UCSD-AML1 (cell line): ENCODE data around the gene NUMA1.

Experiments
- DNase-seq: peaks from one replicate; lab custom pipeline; 2025; ENCODE audit not compliant: unreplicated experiment; lab: John Stamatoyannopoulos, UW

Gene NUMA1

DNA sequence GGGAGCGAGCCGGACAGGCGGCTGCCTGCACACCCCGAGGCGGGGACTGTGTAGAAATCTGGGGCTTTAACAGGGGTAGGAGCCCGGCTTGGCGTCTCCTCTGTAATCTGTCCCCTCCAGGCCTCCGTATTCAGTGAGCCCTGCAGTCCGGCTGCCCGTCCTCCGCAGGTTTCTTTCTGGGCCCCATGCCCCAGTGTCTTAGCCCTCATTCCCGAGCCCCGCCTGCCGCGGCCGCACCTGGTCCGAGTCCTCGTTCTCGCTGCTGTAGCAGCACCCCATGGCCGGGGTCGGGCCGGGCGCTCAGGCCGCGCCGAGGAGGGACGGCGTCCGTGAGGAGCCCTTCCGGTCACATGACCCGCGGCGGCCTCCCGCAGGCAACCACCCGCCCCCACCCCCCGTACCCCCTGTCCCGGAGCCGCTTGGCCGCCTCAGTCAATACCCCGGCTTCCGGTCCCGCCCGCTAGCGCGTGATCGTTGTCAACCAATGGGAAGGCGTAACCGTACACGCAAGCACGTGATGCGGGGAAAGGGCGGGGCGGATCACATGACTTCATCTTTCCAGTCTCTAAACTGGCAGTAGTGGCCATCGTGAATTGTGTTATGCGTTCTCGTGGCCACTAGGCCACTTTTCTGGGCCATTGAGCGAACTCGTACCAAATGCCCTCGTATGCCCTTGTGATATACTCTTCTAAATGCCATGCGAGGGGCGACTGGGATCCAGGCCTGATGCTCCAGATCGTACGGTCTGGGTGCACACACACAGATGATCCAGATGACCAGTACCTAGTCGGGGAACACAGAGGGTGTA lies 22.8 kb upstream of the NUMA1 start, which contains the start of gene LAMTOR1:
TSS of gene LAMTOR1 (minus strand) at position 352 of the 808 bp plus-strand sequence. CDS start at position 279, 73 bp downstream.
- peak; percentile 99 for DNase-seq

DNA sequence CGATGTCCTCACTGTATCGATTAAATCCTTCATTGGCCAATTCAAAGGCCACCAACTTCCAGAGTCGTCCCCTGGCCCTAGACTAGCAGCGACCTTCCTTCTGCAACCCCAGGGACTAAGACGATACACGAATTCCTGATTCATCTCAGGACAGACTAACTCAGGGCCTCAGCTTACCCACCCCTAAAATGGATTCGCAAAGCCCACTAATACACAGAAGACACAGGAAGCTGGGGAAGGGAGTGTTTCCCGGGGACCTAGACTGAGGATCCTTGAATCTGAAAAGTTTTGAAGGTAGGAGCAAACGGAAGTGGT lies 22.2 kb upstream of the NUMA1 start:
- DNase-seq = no peak

DNA sequence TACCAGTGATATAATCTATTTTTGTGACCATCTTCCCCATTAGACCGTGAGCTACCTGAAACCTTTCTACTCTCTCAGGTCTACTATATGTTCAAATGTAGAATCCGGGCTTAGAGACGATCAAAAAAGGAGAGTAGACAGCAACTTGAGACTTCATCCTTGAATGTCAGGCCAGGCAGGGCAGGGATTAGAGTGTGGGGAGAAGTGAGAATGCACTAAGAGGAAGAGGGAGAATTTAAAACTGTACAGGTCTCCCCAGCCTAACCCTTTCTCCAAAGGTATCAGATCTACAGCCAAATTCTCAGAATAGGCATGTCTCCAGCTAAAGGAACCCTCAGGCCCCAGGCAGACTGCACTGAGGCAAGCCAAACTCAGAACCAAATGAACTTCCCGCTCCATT lies 21.8 kb upstream of the NUMA1 start:
- no peak for DNase-seq

DNA sequence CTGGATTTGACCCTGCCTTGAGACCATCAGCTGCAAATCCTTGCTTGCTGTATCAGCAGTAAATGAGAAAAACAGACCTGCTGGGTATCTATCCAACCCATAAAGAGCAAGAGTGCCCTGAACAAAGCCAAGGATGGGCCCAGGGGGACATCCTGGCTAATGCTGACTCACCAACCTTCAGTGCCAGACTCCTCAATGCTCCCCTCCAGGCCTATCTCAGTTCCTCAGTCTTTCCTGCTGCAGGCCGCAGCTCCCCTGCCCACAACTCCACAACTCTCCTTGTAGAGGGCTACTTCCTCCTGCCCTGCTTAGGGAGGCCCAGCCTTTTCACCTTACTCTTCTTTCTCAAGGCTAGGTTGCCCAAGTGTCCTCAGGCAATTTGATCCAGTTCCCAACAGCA lies 20.1 kb upstream of the NUMA1 start:
- DNase-seq = peak; percentile 89

DNA sequence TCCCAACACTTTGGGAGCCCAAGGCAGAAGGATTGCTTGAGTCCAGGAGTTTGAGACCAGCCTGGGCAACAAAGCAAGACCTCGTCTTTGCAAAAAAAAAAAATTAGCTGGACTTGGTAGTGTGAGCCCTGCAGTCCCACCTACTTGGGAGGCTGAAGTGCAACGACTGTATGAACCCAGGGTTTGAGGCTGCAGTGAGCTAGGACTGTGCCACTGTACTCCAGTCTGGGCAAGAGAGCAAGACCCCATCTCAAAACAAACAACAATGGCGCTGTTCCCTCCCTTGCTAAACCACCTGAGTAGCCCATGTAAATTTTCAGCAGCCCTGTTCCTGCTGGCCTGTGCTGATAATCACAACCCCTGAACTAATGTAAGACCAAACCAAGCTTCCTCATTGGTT lies 19.7 kb upstream of the NUMA1 start:
- DNase-seq = no peak

DNA sequence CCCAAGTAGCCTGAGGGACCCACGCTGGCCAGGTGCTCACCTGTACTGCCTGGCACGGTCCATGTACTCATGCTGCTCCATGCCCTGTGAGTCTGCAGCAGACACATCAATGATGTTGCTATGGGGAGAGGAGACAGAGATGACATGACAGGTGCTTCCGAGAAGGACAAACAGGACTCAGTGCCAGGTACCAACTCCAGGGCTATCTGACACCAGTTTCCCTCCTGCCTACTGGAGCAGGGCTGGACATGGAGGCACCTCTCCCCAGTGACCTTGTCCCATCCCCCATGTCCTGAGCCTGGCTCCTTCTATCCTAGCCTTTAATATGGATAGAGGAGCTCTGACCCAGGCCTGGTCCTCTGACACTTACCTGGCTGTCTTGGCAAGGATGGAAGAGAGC lies 18.4 kb upstream of the NUMA1 start:
- DNase-seq = no peak

DNA sequence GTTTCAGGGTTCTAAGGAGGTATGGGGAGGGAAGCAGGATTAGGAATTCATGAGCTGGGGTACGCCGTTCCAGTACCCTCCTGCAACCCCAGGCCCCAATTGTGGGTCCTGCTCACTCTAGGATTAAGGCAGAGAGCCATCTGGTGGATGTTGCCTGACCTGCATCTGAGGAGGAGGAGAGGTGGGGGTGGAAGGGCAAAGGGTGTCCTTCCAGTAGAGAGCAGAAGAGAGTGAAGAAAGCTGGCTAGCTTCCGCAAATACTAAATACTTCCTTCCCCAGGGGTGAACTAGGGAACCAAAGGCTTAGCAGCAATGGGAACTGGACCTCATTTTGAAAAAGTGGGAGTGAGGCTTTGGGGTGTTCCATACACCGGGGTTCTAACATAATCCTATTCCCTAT lies 10.9 kb upstream of the NUMA1 start:
- DNase-seq = peak; percentile 78

DNA sequence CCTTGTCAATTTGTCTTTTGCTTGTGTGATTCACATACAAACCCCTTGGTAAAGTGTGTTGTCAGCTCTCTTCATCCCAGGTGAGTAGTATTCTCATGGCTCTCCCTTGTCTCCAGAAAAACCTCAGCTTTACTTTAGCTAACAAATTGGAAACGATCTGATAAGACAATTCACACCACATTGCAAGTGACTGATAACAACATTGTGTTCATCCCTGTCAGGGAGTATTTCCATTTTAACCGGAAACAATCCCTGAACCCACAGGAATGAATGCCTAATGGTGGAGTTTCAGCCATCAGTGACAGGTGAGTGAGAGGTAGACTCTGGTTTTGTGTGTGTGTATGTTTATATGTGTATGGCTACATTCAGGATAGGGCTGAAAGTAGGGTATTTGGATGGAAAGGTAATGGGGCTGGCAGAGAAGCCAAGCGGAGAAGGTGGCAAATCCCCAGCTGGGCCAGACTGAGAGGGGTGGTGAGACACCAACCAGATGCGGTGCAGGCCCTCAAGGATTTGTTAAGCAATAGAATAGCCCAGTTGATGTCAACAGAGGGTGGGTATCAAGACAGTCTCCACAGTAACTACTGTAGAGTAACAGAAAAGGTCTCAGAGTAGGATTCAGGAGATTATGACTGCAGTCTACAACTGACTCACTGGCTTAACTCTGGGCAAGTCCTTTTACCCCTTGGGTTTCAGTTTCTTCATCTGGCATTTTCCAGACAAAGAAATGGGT lies 7.9 kb upstream of the NUMA1 start:
- no peak for DNase-seq

DNA sequence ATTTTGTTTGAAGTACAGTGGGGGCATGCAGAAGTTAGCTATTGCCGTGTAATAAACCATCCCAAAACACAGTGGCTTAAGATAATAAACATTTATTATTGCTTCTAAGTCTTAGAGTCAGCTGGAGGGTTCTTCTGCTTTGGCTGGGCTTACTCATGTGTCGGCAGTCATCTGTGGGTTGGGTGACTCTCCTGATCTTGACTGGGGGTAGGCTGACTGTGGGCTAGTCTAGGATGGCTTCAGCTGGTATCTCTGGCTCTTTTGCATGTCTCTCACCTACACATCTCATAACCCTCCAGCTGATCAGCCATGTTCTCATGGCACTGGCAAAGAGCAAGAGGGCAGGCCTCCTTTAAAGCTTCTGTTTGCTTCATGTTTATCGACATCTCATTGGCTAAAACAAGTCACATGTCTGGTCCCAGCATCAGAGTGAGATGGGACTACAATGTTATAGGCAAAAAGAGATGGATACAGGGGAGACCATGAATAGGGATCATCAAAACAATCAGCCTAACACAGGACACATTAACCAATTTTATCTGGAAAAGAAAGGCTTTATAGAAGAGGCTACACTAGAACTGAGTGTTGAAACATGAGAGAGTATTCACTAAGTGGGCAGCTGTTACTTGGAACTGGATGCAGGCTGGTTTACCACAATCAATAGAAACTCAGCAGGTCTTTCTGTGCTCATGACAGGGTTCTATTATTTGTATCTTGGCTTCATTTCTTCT lies 5.4 kb upstream of the NUMA1 start:
- no peak for DNase-seq

DNA sequence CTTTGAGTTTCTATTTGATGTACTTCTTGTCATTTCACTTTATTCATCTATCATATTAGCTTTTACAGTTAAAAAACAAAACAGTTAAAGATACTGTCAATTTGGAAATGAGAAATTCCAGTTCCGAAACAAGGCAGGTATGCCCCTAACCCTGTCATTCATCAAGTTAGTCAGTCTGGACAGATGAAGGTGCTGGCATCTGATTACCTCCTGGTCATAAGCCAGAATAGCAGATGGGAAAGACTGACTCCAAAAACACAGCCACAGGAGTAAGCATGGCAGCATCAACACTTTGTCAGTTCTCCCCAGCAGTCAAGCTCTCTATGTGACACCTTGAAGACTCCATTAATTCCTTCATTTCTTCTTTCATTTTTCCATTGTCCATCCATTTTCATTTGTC lies 4.6 kb upstream of the NUMA1 start:
- DNase-seq = no peak

DNA sequence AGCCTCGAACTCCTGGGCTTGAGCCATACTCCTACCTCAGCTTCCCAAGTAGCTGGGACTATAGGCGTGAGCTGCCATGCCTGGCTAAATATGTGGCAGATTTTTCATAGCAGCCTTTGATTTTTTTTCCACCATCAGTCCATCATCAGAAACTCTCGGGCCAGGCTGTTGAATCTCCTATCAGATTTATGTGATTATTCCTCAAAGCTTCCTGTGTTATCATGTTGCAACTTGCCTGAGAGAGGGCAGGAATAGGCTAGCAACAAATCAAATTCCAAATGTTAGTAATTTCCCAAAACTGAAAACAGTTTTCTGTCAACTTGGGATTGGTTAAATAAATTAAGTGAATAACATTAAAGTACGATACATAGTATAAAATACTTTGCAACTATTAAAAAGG lies 3.7 kb upstream of the NUMA1 start:
- DNase-seq = no peak

DNA sequence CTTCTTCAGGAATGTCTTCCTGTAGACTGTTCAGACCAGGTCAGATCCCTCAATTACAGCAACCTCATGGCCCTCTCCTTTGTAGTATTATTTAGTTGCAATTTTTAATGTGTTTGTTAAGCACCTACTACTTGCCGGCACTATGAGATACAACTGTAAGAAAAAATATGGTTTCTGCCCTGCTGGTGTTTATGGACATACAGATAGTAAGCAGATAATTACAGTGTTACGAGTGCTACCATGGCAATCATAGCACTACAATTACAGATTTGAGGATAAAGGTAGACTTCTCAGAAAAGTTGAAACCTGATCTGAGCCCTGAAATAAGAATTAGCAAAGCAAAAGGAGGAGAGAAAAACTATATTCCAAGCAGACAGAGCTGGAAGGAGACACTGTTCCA lies 3.1 kb upstream of the NUMA1 start:
- DNase-seq = no peak

DNA sequence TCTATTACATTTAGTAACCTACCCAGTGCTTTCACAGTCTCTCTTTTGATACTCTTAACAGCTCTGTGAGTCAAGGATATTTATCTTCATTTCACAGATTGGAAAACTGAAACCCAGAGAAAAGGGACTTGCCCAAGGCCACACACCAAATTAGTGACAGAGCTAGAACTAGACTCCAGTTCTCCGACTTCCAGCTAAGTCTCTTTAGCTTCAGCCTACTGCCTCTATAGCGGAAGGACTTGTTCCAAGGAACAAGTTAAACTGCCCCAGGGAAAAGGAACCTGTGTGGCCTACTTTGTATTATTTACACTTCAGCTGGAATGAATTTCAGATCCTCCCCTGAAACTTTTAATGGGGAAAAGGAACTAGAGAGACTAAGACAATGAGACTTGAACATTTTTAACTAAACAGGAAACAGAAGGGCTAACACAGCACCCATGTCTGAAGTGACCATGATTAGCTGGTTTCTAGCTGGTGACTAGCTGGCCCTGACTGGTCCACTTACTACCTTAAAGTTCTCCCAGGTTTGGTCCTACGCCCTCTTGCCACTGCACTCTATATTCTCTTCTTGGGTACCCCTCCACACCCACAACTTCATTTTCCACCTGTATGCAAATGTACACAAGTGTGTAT lies 1.6 kb upstream of the NUMA1 start:
- no peak for DNase-seq

DNA sequence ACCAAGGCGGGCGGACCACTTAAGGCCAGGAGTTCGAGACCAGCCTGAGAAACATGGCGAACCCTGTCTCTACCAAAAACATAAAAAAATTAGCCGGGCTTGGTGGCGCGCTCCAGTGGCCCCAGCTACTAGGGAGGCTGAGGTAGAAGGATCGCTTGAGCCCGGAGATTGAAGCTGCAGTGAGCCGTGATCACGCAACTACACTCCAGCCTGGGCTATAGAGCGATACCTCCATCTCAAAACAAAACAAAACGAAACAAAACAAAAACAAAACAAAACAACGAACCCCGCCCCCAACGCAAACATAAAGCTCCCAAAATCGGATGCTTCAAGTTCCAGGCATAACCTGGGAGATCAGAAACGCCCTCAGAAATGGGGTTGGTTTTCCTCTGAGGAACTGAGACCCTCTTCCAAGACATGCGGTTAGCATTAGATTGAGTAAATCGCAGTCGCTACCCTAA lies 872 bp upstream of the NUMA1 start:
- no peak for DNase-seq

DNA sequence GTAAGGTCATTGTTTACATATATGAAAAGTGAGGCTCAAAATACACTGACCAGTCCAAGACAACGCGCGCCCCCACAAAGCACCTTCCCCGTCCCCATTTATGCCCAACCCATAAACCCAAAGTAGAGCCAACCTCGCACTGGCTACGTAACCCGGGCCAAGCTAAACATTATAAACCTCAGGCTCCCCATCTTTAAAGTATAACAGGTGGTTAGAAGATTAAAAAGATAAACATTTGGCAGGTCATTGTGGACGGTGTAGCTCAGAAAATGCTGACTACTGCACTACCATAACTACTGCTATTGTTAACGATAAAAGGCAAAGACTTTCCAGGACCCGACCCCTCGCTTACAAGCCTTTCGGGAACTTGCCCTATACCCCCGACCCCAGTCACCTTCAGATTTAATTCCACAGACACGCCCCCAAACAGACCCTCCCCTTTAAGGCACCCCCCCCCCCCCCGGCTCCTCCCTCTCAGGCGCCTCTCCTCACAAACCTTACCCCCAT lies 470 bp downstream of the NUMA1 start:
- no peak for DNase-seq

DNA sequence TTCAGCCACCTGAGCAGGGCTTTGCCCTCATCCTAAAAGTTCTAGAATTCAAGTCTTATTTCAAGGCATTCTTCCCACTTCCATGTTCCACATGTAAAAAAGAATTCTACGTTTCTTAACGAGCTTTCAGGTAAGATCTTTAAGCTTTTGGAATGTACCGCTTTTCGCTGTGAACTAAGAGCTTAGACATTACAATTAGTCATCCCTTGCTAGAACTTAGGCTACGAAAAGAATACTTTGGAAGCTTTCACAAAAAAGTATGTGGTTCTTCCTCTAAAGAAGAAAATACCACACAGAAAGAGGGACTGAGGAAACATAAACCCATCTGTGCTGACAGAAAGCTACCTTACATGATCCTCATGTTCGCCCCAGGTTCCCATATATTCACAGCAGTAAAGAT lies 1.9 kb downstream of the NUMA1 start:
- DNase-seq = no peak

DNA sequence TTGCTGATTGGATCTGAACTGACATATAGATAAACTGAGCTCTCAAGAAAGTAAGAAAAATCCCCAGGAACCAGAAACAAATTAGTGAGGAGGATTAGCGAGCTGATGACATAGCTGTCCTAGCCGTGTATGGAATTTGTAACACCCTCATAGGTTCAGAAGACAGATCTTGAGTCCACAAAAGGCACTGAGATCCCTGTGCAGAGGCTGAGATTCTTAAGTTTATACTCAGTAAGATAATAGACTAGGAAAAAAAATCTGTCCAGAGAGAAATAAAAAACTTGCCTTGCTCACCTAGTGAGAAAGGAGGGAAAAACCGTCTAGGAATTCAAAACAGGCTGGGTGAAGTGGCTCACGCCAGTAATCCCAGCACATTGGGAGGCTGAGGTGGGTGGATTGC lies 4.6 kb downstream of the NUMA1 start:
- no peak for DNase-seq

DNA sequence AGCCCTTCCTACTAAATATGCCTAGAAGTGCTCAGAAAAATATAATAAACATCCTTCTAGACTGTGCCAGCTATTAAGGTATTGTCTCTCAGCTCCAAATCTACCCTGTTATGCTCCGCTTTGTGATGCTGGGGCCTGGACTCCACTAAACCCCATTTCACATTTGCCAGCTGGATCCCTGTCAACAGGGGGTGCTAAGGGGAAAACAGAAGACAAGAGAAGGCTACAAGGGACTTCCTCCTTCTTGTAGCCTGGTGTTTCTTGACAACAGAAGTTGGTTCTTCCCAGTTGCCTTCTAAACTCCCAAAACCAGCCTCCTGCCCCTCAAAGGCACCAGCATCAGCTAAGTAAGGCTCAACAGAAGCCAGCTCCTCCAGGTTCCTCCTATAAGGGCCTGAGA lies 5.2 kb downstream of the NUMA1 start:
- peak; percentile 47 for DNase-seq

DNA sequence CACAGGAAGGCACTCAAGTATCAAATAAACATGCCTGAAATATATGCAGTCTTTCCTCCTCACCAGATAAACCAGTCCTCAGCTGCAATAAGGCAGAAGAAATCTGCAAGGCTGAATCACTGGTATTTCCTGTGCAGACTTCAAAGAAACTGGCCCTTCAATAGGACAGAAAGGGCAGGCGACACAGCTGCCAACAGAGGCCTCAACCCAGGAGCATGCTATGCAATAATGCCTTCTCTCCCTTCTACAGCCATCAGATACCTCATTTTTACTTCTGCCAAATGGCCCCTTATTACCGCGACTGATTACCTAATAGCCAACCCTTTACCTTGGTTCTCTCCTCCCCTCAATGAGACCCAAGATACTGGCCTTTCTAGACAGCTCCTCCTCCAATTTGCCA lies 8.0 kb downstream of the NUMA1 start:
- DNase-seq = no peak

DNA sequence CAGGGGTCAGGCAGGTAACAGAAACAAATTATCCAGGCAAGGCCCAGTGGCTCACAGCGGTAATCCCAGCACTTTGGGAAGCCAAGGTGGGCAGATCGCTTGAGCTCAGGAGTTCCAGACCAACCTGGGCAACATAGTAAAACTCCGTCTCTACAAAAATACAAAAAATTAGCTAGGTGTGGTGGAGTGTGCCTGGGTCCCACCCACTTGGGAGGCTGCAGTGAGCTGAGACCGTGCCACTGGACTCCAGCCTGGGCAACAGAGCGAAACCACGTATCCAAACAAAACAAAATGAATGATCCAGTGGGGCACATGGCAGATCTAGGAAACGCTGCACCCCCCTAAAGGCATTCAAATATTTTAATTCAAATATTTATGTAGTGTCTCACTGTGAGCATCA lies 9.9 kb downstream of the NUMA1 start:
- no peak for DNase-seq

DNA sequence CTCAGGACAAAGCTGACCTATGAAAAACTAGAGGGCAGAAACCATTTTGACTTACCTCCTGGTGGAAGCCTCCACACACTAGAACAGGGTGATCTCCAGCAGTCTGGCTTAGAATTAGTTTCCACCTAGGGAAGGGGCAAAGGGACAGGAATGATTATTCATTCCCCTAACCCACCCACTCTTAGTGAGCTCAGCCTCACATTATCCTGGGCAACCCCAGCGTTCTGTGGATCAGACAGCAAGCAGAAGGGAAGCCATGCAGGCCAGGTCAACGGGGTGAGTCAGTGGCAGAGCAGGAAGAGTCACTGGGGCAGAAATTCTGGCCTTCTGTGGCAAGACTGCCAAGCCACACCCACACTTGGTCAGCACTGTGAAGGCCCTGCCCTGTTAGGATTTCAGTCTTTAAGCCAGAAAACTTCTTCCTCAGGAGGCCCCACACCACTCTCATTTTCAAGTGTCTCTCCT lies 10.5 kb downstream of the NUMA1 start:
- peak; percentile 66 for DNase-seq
